ENCODE data around the gene PHLDB2. TPM values are rescaled to one million over a fixed set of nuclear protein-coding genes. Genes with fewer than 3 reads are reported as not detected.

The PHLDB2 gene
- total and polyA plus RNA-seq, 2 of the 4 experiments (the other 2 are of a cell fraction) = 10.6 to 28.7 TPM

GRCh38 chr3:111822804-111823203 is 36.3 kb upstream of the PHLDB2 start:
- ATAC-seq (ENCODE audit: low read depth) = no peak
- Histone ChIP-seq H2AK5ac (ENCODE audit: low read depth, low read length) (no peak overlapping the region), H3K56ac (ENCODE audit: extremely low read depth, insufficient read depth, low read length) (no peak overlapping the region), H2BK20ac (ENCODE audit: low read depth, low read length) (no peak overlapping the region), H3K9ac (ENCODE audit: low read depth, low read length) (no peak overlapping the region), H3K23ac (ENCODE audit: low read depth, low read length) (no peak overlapping the region), H3K18ac (ENCODE audit: low read depth, low read length) (no peak overlapping the region), H3K4me2 (ENCODE audit: low read depth, low read length) (no peak overlapping the region), H3K79me1 (ENCODE audit: low read depth in 1 of 2, low read length in 2 of 2) (no peaks in the 10 kb centered on the region), H2BK120ac (ENCODE audit: low read depth, low read length) (no peak overlapping the region), H3K9me1 (ENCODE audit: insufficient read depth, low read length) (no peaks in the 10 kb centered on the region), H3K4me3 (ENCODE audit: insufficient read depth, low read depth, low read length) (no peak overlapping the region), H4K5ac (ENCODE audit: low read depth, low read length) (no peak overlapping the region), H2BK5ac (ENCODE audit: low read depth, low read length, poor library complexity, severe bottlenecking) (no peak overlapping the region), H4K8ac (ENCODE audit: low read depth in 2 of 2, low read length in 2 of 2) (no peak overlapping the region; a peak in 1 of 4 replicates), H3K14ac (replicated peaks; ENCODE audit: low read depth, low read length) (no peak overlapping the region), H4K91ac (ENCODE audit: insufficient read depth, low read depth, low read length) (no peak overlapping the region), H2AFZ (replicated peaks; ENCODE audit: low read length, poor library complexity) (no peak overlapping the region), H3K4ac (ENCODE audit: low read depth, low read length) (no peak overlapping the region), H2AK9ac (replicated peaks; ENCODE audit: low read depth, low read length, poor library complexity) (no peak overlapping the region), H3K27ac (ENCODE audit: insufficient read depth, low read length) (no peak overlapping the region), H4K20me1 (ENCODE audit: insufficient read depth, low read length) (no peaks in the 10 kb centered on the region), H3K4me1 (ENCODE audit: control insufficient read depth, insufficient read depth, low read length) (no peaks in the 10 kb centered on the region), H3K9me3 (ENCODE audit: control insufficient read depth, insufficient read depth, low read length) (peaks cover 3% of the 10 kb centered on the region; the same call in 1 of the 2 replicates), H2BK15ac (ENCODE audit: low read depth, low read length) (no peak overlapping the region), H3K27me3 (ENCODE audit: control insufficient read depth, insufficient read depth, low read length) (no peaks in the 10 kb centered on the region; the same call in 1 of the 2 replicates), H3K36me3 (ENCODE audit: control insufficient read depth, insufficient read depth, low read length) (no peaks in the 10 kb centered on the region)
- in situ Hi-C loops (cut with MboI; ENCODE audit: low sequenced_read_pairs) = no loop called here
- ChIA-PET CTCF (no interaction called here), POLR2A (ENCODE audit: unreplicated experiment) (no interaction called here)
- TF ChIP-seq POLR2A (IDR thresholded peaks at IDR 0.05; ENCODE audit: low read depth, low read length) (no peak), NFE2L2 (IDR thresholded peaks at IDR 0.05; ENCODE audit: low read depth, low read length) (no peak), USF2 (IDR thresholded peaks at IDR 0.05; ENCODE audit: low read depth, low read length) (no peak), RCOR1 (IDR thresholded peaks at IDR 0.05; ENCODE audit: insufficient replicate concordance, low read length) (no peak), MXI1 (IDR thresholded peaks at IDR 0.05; ENCODE audit: borderline replicate concordance, low read depth, low read length) (no peak), MAFK (IDR thresholded peaks at IDR 0.05; ENCODE audit: low read depth, low read length) (no peak), CHD1 (IDR thresholded peaks at IDR 0.05; ENCODE audit: low read depth, low read length) (no peak), SMC3 (IDR thresholded peaks at IDR 0.05; ENCODE audit: low read depth, low read length) (no peak), RAD21 (IDR thresholded peaks at IDR 0.05; ENCODE audit: low read length) (no peak), BHLHE40 (IDR thresholded peaks at IDR 0.05; ENCODE audit: low read depth, low read length) (no peak), RFX5 (IDR thresholded peaks at IDR 0.05; ENCODE audit: low read depth, low read length) (no peak), FOS (IDR thresholded peaks at IDR 0.05; ENCODE audit: low read depth, low read length) (no peak), CTCF (conservative IDR thresholded peaks at IDR 0.05; ENCODE audit: low read depth, low read length) (no peak), CEBPB (IDR thresholded peaks at IDR 0.05; ENCODE audit: low read depth, low read length) (no peak), ELK1 (IDR thresholded peaks at IDR 0.05; ENCODE audit: borderline replicate concordance, low read depth, low read length) (no peak), MAZ (IDR thresholded peaks at IDR 0.05; ENCODE audit: borderline replicate concordance, low read depth, low read length) (no peak)
- dilution Hi-C loops (cut with HindIII; ENCODE audit: low sequenced_read_pairs, unreplicated experiment) = no loop called here
- BruUV-seq (replicated peaks) = no TSS peak
- no peak for DNase-seq
- no CpG with 5 or more reads among the region's 1 CpG for WGBS, 2 experiments (ENCODE audit: extremely low coverage in 2 of 2, insufficient read length in 1 of 2)
- intact Hi-C loops (cut with micrococcal nuclease) = no loop called here

Measured in IMR-90 (cell line).